Tibial artery (tissue), 4 donors: ENCODE measurements around the gene OXCT1.

Source experiments
- DNase-seq, 2 donors: peaks; one replicate each; pipeline ENCODE4 v3.0.0-alpha.2; 2019
- H3K27ac ChIP-seq, 2 donors: fragments of 200-600 bp; sonication (generic) in 1 of 2; 1 replicate in 1 of 2; 2 replicates in 1 of 2; pipeline ENCODE4 v1.5.1; 2018 to 2019; ENCODE audit warnings: mild to moderate bottlenecking in 1 of 2
- H3K27me3 ChIP-seq, 2 donors: fragments of 200-600 bp; sonication (generic) in 1 of 2; one replicate each; pipeline versions ENCODE4 v1.5.1 to v1.6.0; 2016 to 2019
- H3K36me3 ChIP-seq, 3 donors: fragments of 200-600 bp; sonication (generic) in 2 of 3; one replicate each; pipeline ENCODE4 v1.5.1; 2016 to 2019; ENCODE audit warnings: mild to moderate bottlenecking in 2 of 3
- H3K4me1 ChIP-seq, 4 donors: fragments of 200-600 bp; sonication (generic) in 2 of 4; 1 replicate in 3 of 4; 2 replicates in 1 of 4; pipeline ENCODE4 v1.5.1; 2016 to 2019
- H3K4me3 ChIP-seq, 2 donors: fragments of 200-600 bp; sonication (generic) in 1 of 2; 1 replicate in 1 of 2; 2 replicates in 1 of 2; pipeline ENCODE4 v1.5.1; 2018 to 2019; ENCODE audit warnings: mild to moderate bottlenecking in 2 of 2
- H3K9me3 ChIP-seq, 3 donors: fragments of 200-600 bp; sonication (generic) in 1 of 3; one replicate each; pipeline ENCODE4 v1.5.1; 2016 to 2019
- intact Hi-C: fragments of 100-400 bp; cut with DNase I; formaldehyde crosslinking; loops from one replicate; pipeline ENCODE4 v1.15.0; 2023; ENCODE audit warnings: low total_unique reads
- TF ChIP-seq, protein P1 (sequence below), 2 experiments: fragments of 200-600 bp in 1 of 2; fragments of 450-650 bp in 1 of 2; IDR thresholded peaks; one replicate each; pipeline ENCODE4 v1.5.1; 2017 to 2019; ENCODE audit warnings: antibody characterized with exemption in 2 of 2, mild to moderate bottlenecking in 1 of 2, moderate library complexity in 1 of 2

Gene OXCT1

DNA sequence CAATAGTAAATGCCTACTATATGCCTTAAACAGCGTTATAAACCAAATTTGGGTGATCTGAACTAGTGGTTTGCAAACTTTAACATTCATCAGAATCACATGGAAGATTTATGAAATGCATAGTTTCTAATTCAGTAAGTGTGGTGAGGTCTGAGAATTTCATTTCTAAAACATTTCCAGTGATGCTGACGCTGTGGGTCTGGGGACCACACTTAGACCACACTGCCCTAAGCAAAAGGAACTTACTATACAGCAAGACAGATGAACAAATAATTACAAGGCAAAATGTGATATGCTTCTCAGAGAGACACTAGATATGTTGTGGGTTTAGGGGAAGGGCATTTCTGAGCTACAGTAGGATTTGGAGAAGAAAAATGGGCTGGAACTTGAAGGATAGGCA is 72.6 kb downstream of the OXCT1 start:
- H3K4me1 ChIP-seq: peaks cover 0 to 42% (median 15%) of the 10 kb centered on the region in 4 donors
- no peaks in the 10 kb centered on the region for H3K27me3 ChIP-seq
- no peak overlapping the region for H3K4me3 ChIP-seq
- no peak for DNase-seq
- intact Hi-C loops: no loop called here
- TF ChIP-seq, protein P1, sequence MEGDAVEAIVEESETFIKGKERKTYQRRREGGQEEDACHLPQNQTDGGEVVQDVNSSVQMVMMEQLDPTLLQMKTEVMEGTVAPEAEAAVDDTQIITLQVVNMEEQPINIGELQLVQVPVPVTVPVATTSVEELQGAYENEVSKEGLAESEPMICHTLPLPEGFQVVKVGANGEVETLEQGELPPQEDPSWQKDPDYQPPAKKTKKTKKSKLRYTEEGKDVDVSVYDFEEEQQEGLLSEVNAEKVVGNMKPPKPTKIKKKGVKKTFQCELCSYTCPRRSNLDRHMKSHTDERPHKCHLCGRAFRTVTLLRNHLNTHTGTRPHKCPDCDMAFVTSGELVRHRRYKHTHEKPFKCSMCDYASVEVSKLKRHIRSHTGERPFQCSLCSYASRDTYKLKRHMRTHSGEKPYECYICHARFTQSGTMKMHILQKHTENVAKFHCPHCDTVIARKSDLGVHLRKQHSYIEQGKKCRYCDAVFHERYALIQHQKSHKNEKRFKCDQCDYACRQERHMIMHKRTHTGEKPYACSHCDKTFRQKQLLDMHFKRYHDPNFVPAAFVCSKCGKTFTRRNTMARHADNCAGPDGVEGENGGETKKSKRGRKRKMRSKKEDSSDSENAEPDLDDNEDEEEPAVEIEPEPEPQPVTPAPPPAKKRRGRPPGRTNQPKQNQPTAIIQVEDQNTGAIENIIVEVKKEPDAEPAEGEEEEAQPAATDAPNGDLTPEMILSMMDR (IDR thresholded peaks at IDR 0.05): no peak
- H3K36me3 ChIP-seq: peaks cover 11 to 19% (median 11%) of the 10 kb centered on the region in 3 donors
- no peaks in the 10 kb centered on the region for H3K9me3 ChIP-seq
- H3K27ac ChIP-seq: no peak overlapping the region

DNA sequence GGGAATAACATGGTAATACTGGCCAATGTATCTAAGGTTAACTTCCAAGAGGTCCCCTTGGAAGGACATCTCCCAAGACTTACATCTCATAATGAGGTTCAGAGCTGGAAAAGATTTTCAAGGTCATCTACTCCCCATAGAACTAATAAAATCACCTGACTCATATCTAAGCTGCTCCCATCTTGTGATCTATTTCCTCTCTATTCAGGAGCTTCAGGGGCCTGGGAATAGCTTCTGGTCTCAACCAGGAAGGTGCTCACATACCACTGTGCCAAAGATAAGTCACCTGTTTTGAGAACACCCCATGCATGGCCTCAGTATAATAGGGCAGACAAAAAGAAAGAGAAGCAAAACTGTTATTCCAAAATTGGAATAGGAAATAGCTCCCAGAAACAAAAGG is 74.2 kb downstream of the OXCT1 start:
- TF ChIP-seq, protein P1 (IDR thresholded peaks at IDR 0.05): no peak

DNA sequence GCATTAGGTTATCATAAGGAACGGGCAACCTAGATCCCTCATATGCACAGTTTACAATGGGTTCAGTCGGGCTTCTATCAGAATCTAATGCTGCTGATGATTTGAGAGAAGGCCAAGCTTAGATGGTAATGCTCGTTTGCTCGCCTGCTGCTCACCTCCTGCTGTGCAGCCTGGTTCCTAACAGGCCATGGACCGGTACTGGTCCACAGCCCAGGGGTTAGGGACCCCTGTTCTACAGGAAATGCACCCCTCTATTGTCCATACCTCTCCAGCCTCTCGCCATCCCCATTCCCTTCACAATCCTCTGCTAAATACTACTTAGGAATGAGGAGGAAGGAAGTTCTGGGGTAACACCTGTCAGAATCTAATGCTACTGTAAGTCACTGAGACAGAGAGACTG is 75.1 kb downstream of the OXCT1 start:
- TF ChIP-seq, protein P1 (IDR thresholded peaks at IDR 0.05): no peak
- Histone ChIP-seq H3K36me3 (peaks cover 6 to 11% (median 6%) of the 10 kb centered on the region in 3 donors), H3K4me3 (no peak overlapping the region), H3K27ac (peak overlapping the region; percentile 52 to 56), H3K4me1 (peaks cover 0 to 50% (median 15%) of the 10 kb centered on the region in 4 donors), H3K27me3 (no peaks in the 10 kb centered on the region), H3K9me3 (no peaks in the 10 kb centered on the region)
- no peak for DNase-seq
- intact Hi-C loops: no loop called here

More for the DNA sequence above, 74.2 kb downstream of the OXCT1 start:
- Histone ChIP-seq H3K27me3 (no peaks in the 10 kb centered on the region), H3K36me3 (peaks cover 11 to 19% (median 11%) of the 10 kb centered on the region in 3 donors), H3K9me3 (no peaks in the 10 kb centered on the region), H3K4me1 (peaks cover 0 to 42% (median 15%) of the 10 kb centered on the region in 4 donors), H3K27ac (peak overlapping the region; percentile 17 to 18), H3K4me3 (no peak overlapping the region)
- intact Hi-C loops: no loop called here
- DNase-seq: no peak

DNA sequence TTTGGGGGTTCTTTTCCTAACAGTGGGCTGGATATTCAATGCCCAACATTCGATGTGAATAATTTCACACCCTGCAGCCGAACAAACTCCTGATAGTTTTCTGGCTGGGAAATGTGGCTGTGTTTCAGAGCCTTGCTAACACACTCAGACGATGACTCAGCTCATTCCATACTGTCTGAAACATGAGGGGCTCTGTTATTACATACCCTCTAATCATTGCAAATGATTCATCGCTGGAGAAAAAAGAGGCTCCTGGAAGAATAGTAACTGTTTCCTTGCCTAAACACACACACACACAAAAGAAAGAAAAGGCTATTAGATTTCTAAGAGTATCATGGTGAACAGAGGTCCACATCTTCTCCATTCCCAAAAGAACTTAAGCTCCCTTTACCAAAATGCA is 75.8 kb downstream of the OXCT1 start:
- H3K4me3 ChIP-seq: no peak overlapping the region
- no peak for DNase-seq
- intact Hi-C loops: no loop called here
- H3K4me1 ChIP-seq: peaks cover 0 to 56% (median 18%) of the 10 kb centered on the region in 4 donors
- TF ChIP-seq, protein P1 (IDR thresholded peaks at IDR 0.05): no peak
- no peaks in the 10 kb centered on the region for H3K9me3 ChIP-seq
- peaks cover 0 to 5% (median 0%) of the 10 kb centered on the region in 3 donors for H3K36me3 ChIP-seq
- H3K27ac ChIP-seq: peak overlapping the region; percentile 52 to 56
- no peaks in the 10 kb centered on the region for H3K27me3 ChIP-seq

DNA sequence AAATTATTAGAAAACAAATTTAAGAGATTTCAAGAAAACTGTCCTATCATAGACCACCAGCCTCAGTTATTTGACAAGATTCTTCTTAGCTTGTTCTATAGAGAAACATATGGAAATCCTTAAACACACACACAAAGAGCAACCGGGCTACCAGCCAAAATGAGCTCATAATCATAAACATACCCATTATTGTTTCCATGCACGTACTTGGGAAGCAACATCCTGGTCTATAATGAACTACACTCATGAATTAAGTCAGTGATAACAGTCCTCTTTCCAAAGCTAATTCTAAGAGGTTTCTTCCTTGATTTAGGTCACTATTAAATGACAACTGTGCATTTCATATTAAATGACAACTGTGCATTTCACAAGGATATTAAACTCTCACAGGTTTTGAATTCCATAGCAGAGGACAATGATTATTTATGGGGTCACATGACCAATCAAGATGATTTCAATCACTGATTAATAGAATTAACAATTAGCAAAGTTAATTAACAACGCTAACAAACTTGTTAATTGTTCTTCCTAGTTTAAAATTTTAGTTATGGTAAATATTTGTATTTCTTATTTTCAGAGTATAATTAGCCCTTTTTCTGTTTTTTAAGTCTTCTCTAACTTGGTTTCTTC is 77.0 kb downstream of the OXCT1 start:
- intact Hi-C loops: no loop called here
- Histone ChIP-seq H3K36me3 (peaks cover 0 to 4% (median 0%) of the 10 kb centered on the region in 3 donors), H3K27ac (peak overlapping the region in 1 of 2 donors; percentile 56), H3K4me1 (peaks cover 0 to 63% (median 24%) of the 10 kb centered on the region in 4 donors), H3K27me3 (no peaks in the 10 kb centered on the region), H3K4me3 (no peak overlapping the region), H3K9me3 (no peaks in the 10 kb centered on the region)
- TF ChIP-seq, protein P1 (IDR thresholded peaks at IDR 0.05): no peak
- no peak for DNase-seq
